A673 (cell line): Measurements from ENCODE around the gene STAM.

Experiments
- EZH2 ChIP-seq: fragments of 200-600 bp; sonication (generic); IDR thresholded peaks from 2 replicates; pipeline ENCODE4 v1.6.1; 2017; ENCODE audit warnings: borderline replicate concordance, low read depth, mild to moderate bottlenecking, mixed read lengths, antibody characterized with exemption, low read length; ENCODE audit not compliant: poor library complexity, severe bottlenecking
- TF ChIP-seq, protein P1 (sequence below): fragments of 300-800, 200-600 bp; sonication (generic); conservative IDR thresholded peaks from 2 replicates; pipeline ENCODE4 v1.5.1; 2017; ENCODE audit warnings: low read depth, mild to moderate bottlenecking, antibody characterized with exemption, low read length, moderate library complexity, mixed read lengths

GRCh38 chr10:17740668-17741067, 96.7 kb downstream of the STAM start:
- TF ChIP-seq, protein P1, sequence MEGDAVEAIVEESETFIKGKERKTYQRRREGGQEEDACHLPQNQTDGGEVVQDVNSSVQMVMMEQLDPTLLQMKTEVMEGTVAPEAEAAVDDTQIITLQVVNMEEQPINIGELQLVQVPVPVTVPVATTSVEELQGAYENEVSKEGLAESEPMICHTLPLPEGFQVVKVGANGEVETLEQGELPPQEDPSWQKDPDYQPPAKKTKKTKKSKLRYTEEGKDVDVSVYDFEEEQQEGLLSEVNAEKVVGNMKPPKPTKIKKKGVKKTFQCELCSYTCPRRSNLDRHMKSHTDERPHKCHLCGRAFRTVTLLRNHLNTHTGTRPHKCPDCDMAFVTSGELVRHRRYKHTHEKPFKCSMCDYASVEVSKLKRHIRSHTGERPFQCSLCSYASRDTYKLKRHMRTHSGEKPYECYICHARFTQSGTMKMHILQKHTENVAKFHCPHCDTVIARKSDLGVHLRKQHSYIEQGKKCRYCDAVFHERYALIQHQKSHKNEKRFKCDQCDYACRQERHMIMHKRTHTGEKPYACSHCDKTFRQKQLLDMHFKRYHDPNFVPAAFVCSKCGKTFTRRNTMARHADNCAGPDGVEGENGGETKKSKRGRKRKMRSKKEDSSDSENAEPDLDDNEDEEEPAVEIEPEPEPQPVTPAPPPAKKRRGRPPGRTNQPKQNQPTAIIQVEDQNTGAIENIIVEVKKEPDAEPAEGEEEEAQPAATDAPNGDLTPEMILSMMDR, result no peak
- no peak for TF ChIP-seq EZH2
